HepG2 (cell line): ENCODE results near the gene NEURL3. TPM values are rescaled to one million over a fixed set of nuclear protein-coding genes. Genes with fewer than 3 reads are reported as not detected.
A peak's percentile ranks its signal among the peaks of the same experiment; 100 is the strongest.

Experiments used
- ATF5 ChIP-seq: sonication (generic); formaldehyde crosslinking; IDR thresholded peaks from 2 replicates; pipeline ENCODE4 v1.4.0; 2020; ENCODE audit warnings: mild to moderate bottlenecking, low read depth, missing genetic modification reagents
- BRD4 ChIP-seq: sonication (generic); formaldehyde crosslinking; IDR thresholded peaks from 2 replicates; pipeline ENCODE4 v1.4.0; 2020; ENCODE audit warnings: missing genetic modification reagents
- DPF2 ChIP-seq: sonication (generic); formaldehyde crosslinking; IDR thresholded peaks from 2 replicates; pipeline ENCODE4 v1.4.0; 2020; ENCODE audit warnings: mild to moderate bottlenecking, low read depth, missing genetic modification reagents, borderline replicate concordance
- ELF4 ChIP-seq: sonication (generic); formaldehyde crosslinking; IDR thresholded peaks from 2 replicates; pipeline ENCODE4 v1.5.0; 2020; ENCODE audit warnings: missing genetic modification reagents, mild to moderate bottlenecking, moderate library complexity, borderline replicate concordance
- IRX3 ChIP-seq: sonication (generic); formaldehyde crosslinking; IDR thresholded peaks from 2 replicates; pipeline ENCODE4 v1.8.1; 2023; ENCODE audit warnings: mild to moderate bottlenecking, low read depth, missing genetic modification reagents, borderline replicate concordance
- JARID2 ChIP-seq: sonication (generic); formaldehyde crosslinking; IDR thresholded peaks from 2 replicates; pipeline ENCODE4 v1.8.1; 2023; ENCODE audit warnings: missing genetic modification reagents, inconsistent platforms; ENCODE audit not compliant: insufficient replicate concordance
- SETDB1 ChIP-seq: sonication (generic); formaldehyde crosslinking; IDR thresholded peaks from 2 replicates; pipeline ENCODE4 v1.5.1; 2020; ENCODE audit warnings: missing genetic modification reagents, mild to moderate bottlenecking, borderline replicate concordance
- ZEB1 ChIP-seq: IDR thresholded peaks from 2 replicates; pipeline ENCODE4 v1.6.1; 2012; ENCODE audit warnings: mild to moderate bottlenecking, low read depth, inconsistent platforms; ENCODE audit not compliant: insufficient replicate concordance
- ZFP91 ChIP-seq: sonication (generic); formaldehyde crosslinking; IDR thresholded peaks from 2 replicates; pipeline ENCODE4 v1.9.0; 2022; ENCODE audit warnings: missing genetic modification reagents, mild to moderate bottlenecking, borderline replicate concordance
- ZFYVE20 ChIP-seq: sonication (generic); formaldehyde crosslinking; IDR thresholded peaks from 2 replicates; pipeline ENCODE4 v1.8.0; 2023; ENCODE audit warnings: low read depth, mild to moderate bottlenecking, moderate library complexity, missing genetic modification reagents, borderline replicate concordance
- ZMYM3 ChIP-seq: sonication (generic); formaldehyde crosslinking; IDR thresholded peaks from 2 replicates; pipeline ENCODE4 v1.5.1; 2020; ENCODE audit warnings: mild to moderate bottlenecking, missing genetic modification reagents
- ZNF17 ChIP-seq: sonication (generic); formaldehyde crosslinking; IDR thresholded peaks from 2 replicates; pipeline ENCODE4 v1.5.0; 2020; ENCODE audit warnings: mild to moderate bottlenecking, missing genetic modification reagents
- ZNF460 ChIP-seq: sonication (generic); formaldehyde crosslinking; IDR thresholded peaks from 2 replicates; pipeline ENCODE4 v1.5.1; 2020; ENCODE audit warnings: missing genetic modification reagents, mild to moderate bottlenecking, borderline replicate concordance
- ZNF749 ChIP-seq: sonication (generic); formaldehyde crosslinking; IDR thresholded peaks from 2 replicates; pipeline ENCODE4 v1.8.0; 2022; ENCODE audit warnings: mild to moderate bottlenecking, missing genetic modification reagents, moderate library complexity, borderline replicate concordance
- ZNF776 ChIP-seq: sonication (generic); formaldehyde crosslinking; IDR thresholded peaks from 2 replicates; pipeline ENCODE4 v1.4.0; 2020; ENCODE audit warnings: mild to moderate bottlenecking, missing genetic modification reagents
- ZNF781 ChIP-seq: sonication (generic); formaldehyde crosslinking; IDR thresholded peaks from 2 replicates; pipeline ENCODE4 v1.5.1; 2020; ENCODE audit warnings: borderline replicate concordance, mild to moderate bottlenecking, missing genetic modification reagents; ENCODE audit errors: not compliant biosample characterization
- ZSCAN12 ChIP-seq: sonication (generic); formaldehyde crosslinking; IDR thresholded peaks from 2 replicates; pipeline ENCODE4 v1.9.0; 2021; ENCODE audit warnings: mild to moderate bottlenecking, missing genetic modification reagents
- polyA plus RNA-seq, 8 experiments: library from polyadenylated mRNA; depleted of rRNA in 3 of 8; stranded (reverse) in 7 of 8; unstranded in 1 of 8; fragments of >200 nt; fragmentation: Illumina TruSeq in 4 of 8; extraction: Trizol in 4 of 8; gene quantifications; 2 replicates each; pipeline versions ENCODE4 v1.2.1 to v1.2.3, GENCODE V29; 2011 to 2016; ENCODE audit warnings: low read depth in 4 of 8, missing spikeins in 1 of 8, mixed read lengths in 1 of 8; ENCODE audit not compliant: insufficient read depth in 1 of 8
- total RNA-seq, 5 experiments: library from RNA; depleted of rRNA; stranded (reverse); fragments of >200 nt; fragmentation: Illumina TruSeq; extraction: Trizol; gene quantifications; 2 replicates each; pipeline ENCODE4 v1.2.3, GENCODE V29; 2016; ENCODE audit warnings: low read depth in 1 of 5
- TF ChIP-seq, protein P1 (sequence below): sonication (generic); formaldehyde crosslinking; IDR thresholded peaks from 2 replicates; pipeline ENCODE4 v1.4.0; 2020; ENCODE audit warnings: mild to moderate bottlenecking, missing genetic modification reagents
- TF ChIP-seq, protein P2 (sequence below): sonication (generic); formaldehyde crosslinking; IDR thresholded peaks from 2 replicates; pipeline ENCODE4 v1.5.0; 2020; ENCODE audit warnings: mild to moderate bottlenecking, missing genetic modification reagents

NEURL3 gene
- total and polyA plus RNA-seq, 2 of the 13 experiments (the other 11 are each of a cell fraction or from before 2014, with no cell fraction given), result 0.16 to 1.2 TPM

DNA sequence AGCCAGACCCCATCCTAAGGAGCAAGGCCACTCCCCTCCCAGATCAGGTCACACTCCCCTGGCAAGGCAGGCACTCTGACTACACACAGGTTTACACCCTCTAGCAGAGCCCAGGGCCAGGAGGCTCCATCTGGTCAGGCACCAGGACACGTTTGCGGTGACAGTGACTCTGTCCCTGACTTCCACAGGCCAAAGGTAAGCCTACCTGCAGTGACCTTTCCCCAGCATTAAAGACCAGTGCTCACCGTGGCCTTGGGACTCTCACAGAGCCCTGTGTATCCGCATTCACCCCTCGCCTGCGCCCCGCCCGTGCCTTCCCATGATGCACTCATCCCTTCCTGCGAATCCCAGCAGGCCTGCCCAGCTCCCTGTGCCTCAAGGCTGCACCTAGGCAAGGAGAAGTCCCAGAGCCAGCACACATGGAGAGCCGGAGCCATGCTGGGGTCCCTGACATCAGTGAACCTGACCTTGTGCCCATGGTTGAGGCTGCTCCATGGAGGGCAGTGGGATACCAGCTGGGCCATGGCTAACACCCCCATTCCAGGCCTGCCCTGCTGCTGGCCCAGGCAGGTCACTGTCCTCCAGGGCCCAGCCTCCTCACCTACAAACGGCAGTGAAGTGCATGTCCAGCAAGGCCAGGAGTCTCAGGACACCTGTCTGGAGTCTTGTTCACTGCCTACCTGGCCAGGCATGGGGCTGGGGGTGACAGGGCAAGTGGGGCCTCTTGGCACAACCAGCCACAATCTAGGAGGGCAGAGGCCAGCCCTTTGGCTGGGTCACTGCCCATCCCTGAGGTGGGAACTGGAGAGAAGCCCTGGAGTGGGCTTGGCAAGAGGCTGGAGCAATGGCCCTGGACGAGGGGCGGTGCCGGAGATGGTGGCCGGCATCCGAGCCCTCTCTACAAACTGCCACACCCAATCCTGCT, 3.0 kb downstream of the NEURL3 start (continued):
- TF ChIP-seq, protein P1, sequence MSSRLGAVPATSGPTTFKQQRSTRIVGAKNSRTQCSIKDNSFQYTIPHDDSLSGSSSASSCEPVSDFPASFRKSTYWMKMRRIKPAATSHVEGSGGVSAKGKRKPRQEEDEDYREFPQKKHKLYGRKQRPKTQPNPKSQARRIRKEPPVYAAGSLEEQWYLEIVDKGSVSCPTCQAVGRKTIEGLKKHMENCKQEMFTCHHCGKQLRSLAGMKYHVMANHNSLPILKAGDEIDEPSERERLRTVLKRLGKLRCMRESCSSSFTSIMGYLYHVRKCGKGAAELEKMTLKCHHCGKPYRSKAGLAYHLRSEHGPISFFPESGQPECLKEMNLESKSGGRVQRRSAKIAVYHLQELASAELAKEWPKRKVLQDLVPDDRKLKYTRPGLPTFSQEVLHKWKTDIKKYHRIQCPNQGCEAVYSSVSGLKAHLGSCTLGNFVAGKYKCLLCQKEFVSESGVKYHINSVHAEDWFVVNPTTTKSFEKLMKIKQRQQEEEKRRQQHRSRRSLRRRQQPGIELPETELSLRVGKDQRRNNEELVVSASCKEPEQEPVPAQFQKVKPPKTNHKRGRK, result no peak
- TF ChIP-seq SETDB1 (CRISPR knock-in tag) (no peak), ZSCAN12 (no peak), ELF4 (CRISPR knock-in tag) (no peak), ZNF749 (CRISPR knock-in tag) (0 out of 2 replicates have a peak, but pooled peaks have one; percentile 58), DPF2 (CRISPR knock-in tag) (no peak), ZNF776 (CRISPR knock-in tag) (0 out of 2 replicates have a peak, but pooled peaks have one; percentile 60), JARID2 (CRISPR knock-in tag) (no peak), ZEB1 (peak; percentile 98), IRX3 (CRISPR knock-in tag) (no peak), ZMYM3 (CRISPR knock-in tag) (peak; percentile 78), ATF5 (CRISPR knock-in tag) (no peak), BRD4 (peak; percentile 80), ZNF460 (no peak), ZNF17 (CRISPR knock-in tag) (no peak), ZFP91 (CRISPR knock-in tag) (peak; percentile 48; the same call in 1 of the 2 replicates), ZFYVE20 (CRISPR knock-in tag) (no peak), ZNF781 (no peak)
- TF ChIP-seq, protein P2, sequence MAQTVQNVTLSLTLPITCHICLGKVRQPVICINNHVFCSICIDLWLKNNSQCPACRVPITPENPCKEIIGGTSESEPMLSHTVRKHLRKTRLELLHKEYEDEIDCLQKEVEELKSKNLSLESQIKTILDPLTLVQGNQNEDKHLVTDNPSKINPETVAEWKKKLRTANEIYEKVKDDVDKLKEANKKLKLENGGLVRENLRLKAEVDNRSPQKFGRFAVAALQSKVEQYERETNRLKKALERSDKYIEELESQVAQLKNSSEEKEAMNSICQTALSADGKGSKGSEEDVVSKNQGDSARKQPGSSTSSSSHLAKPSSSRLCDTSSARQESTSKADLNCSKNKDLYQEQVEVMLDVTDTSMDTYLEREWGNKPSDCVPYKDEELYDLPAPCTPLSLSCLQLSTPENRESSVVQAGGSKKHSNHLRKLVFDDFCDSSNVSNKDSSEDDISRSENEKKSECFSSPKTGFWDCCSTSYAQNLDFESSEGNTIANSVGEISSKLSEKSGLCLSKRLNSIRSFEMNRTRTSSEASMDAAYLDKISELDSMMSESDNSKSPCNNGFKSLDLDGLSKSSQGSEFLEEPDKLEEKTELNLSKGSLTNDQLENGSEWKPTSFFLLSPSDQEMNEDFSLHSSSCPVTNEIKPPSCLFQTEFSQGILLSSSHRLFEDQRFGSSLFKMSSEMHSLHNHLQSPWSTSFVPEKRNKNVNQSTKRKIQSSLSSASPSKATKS (CRISPR knock-in tag), result no peak
